Cardiac septum (tissue), 1 donor: Measurements from ENCODE around the gene DIAPH3. TPM values are rescaled to one million over a fixed set of nuclear protein-coding genes. Genes with fewer than 3 reads are reported as not detected.

ENCODE experiments used
- DNase-seq: peaks from one replicate; pipeline ENCODE4 v3.0.0-alpha.2; 2020; ENCODE audit warnings: low spot score
- intact Hi-C: fragments of 100-400 bp; cut with DNase I; formaldehyde crosslinking; loops from one replicate; pipeline ENCODE4 v1.14.0; 2022
- total RNA-seq: library from RNA; stranded (reverse); fragmentation: NEBNext Ultra II Directional; extraction: Animal tissue kit (Norgen Biotek cat#: 25700); gene quantifications from one replicate; pipeline ENCODE4 v1.2.1, GENCODE V29; 2021
- donor health status: DM: no; HTN: no; CAD: no.

DIAPH3 gene
- total RNA-seq, 1 donor from 2014 or later = 0.38 TPM

- intact Hi-C loops = no loop called here
- no peak for DNase-seq
Measured at GRCh38 chr13:59839186-59839585, 324.5 kb downstream of the DIAPH3 start.

GRCh38 chr13:59837101-59837500 lies 326.6 kb downstream of the DIAPH3 start:
- intact Hi-C loops = no loop called here
- no peak for DNase-seq

- intact Hi-C loops = no loop called here
- DNase-seq = no peak
Measured at GRCh38 chr13:59835569-59835968, 328.2 kb downstream of the DIAPH3 start.

- no peak for DNase-seq
- intact Hi-C loops = no loop called here
Measured at GRCh38 chr13:59834801-59835200, 328.9 kb downstream of the DIAPH3 start.

- intact Hi-C loops = no loop called here
- no peak for DNase-seq
Measured at GRCh38 chr13:59829690-59830089, 334.0 kb downstream of the DIAPH3 start.

- no peak for DNase-seq
- intact Hi-C loops = no loop called here
Measured at GRCh38 chr13:59823486-59823885, 340.2 kb downstream of the DIAPH3 start.

- DNase-seq = no peak
- intact Hi-C loops = no loop called here
Measured at GRCh38 chr13:59809564-59809963, 354.2 kb downstream of the DIAPH3 start.

- intact Hi-C loops = no loop called here
- DNase-seq = no peak
Measured at GRCh38 chr13:59806801-59807200, 356.9 kb downstream of the DIAPH3 start.

- DNase-seq = no peak
- intact Hi-C loops = no loop called here
Measured at GRCh38 chr13:59801107-59801880, 362.4 kb downstream of the DIAPH3 start.

GRCh38 chr13:59793107-59793506 lies 370.6 kb downstream of the DIAPH3 start:
- intact Hi-C loops = no loop called here
- no peak for DNase-seq

GRCh38 chr13:59790626-59791025 lies 373.1 kb downstream of the DIAPH3 start:
- DNase-seq = no peak

GRCh38 chr13:59789558-59789957 lies 374.2 kb downstream of the DIAPH3 start:
- DNase-seq = no peak
- intact Hi-C loops = no loop called here

More at GRCh38 chr13:59790626-59791025, 373.1 kb downstream of the DIAPH3 start:
- intact Hi-C loops = no loop called here

GRCh38 chr13:59787679-59788078 lies 376.0 kb downstream of the DIAPH3 start:
- no peak for DNase-seq
- intact Hi-C loops = no loop called here

- no peak for DNase-seq
- intact Hi-C loops = no loop called here
Measured at GRCh38 chr13:59782696-59783095, 381.0 kb downstream of the DIAPH3 start.

- no peak for DNase-seq
- intact Hi-C loops = no loop called here
Measured at GRCh38 chr13:59780058-59780457, 383.7 kb downstream of the DIAPH3 start.

GRCh38 chr13:59776924-59777690 lies 386.6 kb downstream of the DIAPH3 start:
- DNase-seq = no peak
- intact Hi-C loops = loop anchor here (10.0 kb wide), 1 partner anchor 382 kb away; no protein-coding TSS in a partner anchor

GRCh38 chr13:59774491-59774971 lies 389.2 kb downstream of the DIAPH3 start:
- intact Hi-C loops = loop anchor here (10.0 kb wide), 1 partner anchor 380 kb away; no protein-coding TSS in a partner anchor
- DNase-seq = no peak

GRCh38 chr13:59771272-59771671 lies 392.5 kb downstream of the DIAPH3 start:
- no peak for DNase-seq
- intact Hi-C loops = loop anchor here (10.0 kb wide), 1 partner anchor 376 kb away; no protein-coding TSS in a partner anchor

- no peak for DNase-seq
- intact Hi-C loops = loop anchor here (10.0 kb wide), 1 partner anchor 376 kb away; no protein-coding TSS in a partner anchor
Measured at GRCh38 chr13:59770451-59770850, 393.3 kb downstream of the DIAPH3 start.

- intact Hi-C loops = no loop called here
- DNase-seq = no peak
Measured at GRCh38 chr13:59766236-59766635, 397.5 kb downstream of the DIAPH3 start.
